Activated CD4-positive, alpha-beta memory T cell treated with anti-CD3 and anti-CD28 coated beads, Interleukin-2, amount 10 ng/mL, durations not matched to agents 7 days and 5 days (primary cell): ENCODE measurements around the gene TNFRSF8. TPM values are rescaled to one million over a fixed set of nuclear protein-coding genes. Genes with fewer than 3 reads are reported as not detected.

Source experiments
- CTCF ChIA-PET: fragments of 350-600 bp; sonication (Branson Sonifier 250); formaldehyde crosslinking; loops from one replicate; lab custom pipeline; 2021; ENCODE audit warnings: antibody characterized with exemption, inconsistent platforms; lab: Charles Lee
- POLR2A ChIA-PET: fragments of 350-600 bp; sonication (Branson Sonifier 250); formaldehyde crosslinking; loops from one replicate; lab custom pipeline; 2021; ENCODE audit warnings: antibody characterized with exemption; lab: Charles Lee
- DNase-seq: peaks from one replicate; pipeline ENCODE4 v3.0.0-alpha.2; 2020
- H3K27ac Mint-ChIP-seq: one replicate; pipeline ENCODE4 v1.8.0; 2021; ENCODE audit warnings: mild to moderate bottlenecking, mixed read lengths
- H3K27me3 Mint-ChIP-seq: one replicate; pipeline ENCODE4 v1.8.0; 2021; ENCODE audit warnings: mixed read lengths
- H3K36me3 Mint-ChIP-seq: one replicate; pipeline ENCODE4 v1.8.0; 2021; ENCODE audit warnings: low read depth, mixed read lengths
- H3K4me1 Mint-ChIP-seq: one replicate; pipeline ENCODE4 v1.8.0; 2021; ENCODE audit warnings: mixed read lengths
- H3K4me3 Mint-ChIP-seq: one replicate; pipeline ENCODE4 v1.8.0; 2021; ENCODE audit warnings: mild to moderate bottlenecking, mixed read lengths
- H3K9me3 Mint-ChIP-seq: one replicate; pipeline ENCODE4 v1.8.0; 2021; ENCODE audit warnings: mixed read lengths
- total RNA-seq, 2 experiments: library from RNA; stranded (reverse); gene quantifications; one replicate each; pipeline ENCODE4 v1.2.3, GENCODE V29; 2021

TNFRSF8 gene
- total RNA-seq, 2 experiments from 2014 or later: 32.9 to 34.3 TPM

DNA sequence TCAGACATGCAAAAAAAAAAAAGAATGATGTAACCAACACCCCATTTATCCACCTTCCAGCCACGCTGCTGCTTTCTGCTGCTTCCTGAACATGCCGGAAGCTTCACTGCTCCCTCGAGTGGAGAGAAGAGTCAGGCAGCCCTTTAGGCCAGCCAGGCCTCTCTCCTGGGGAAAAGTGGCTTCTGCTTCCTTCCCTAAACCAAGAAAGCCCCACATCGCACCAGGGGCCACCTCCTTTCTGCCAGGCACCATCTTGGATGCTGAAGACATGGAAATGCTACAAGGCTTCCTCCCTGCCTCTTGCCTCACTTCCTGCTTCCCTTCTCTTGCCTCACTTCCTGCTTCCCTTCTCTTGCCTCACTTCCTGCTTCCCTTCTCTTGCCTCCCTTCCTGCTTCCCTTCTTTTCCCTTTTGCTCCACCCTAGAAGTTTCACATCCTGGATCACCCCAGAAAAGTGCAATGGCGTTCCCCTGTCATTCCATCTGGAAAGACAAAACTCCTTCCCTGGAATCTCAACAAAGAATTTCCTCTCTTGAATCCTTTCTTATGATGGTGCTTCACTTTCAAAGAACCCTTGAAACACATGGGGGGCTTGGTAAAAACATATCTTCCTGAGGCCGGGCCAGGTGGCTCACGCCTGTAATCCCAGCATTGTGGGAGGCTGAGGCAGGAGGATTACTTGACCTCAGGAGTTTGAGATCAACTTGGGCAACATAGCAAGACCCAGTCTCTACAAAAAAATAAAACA lies 18.7 kb downstream of the TNFRSF8 start:
- Mint-ChIP-seq H3K4me3 (no peak overlapping the region), H3K9me3 (peaks cover 10% of the 10 kb centered on the region), H3K27ac (peak overlapping the region; percentile 85), H3K27me3 (no peaks in the 10 kb centered on the region), H3K4me1 (peaks cover 71% of the 10 kb centered on the region), H3K36me3 (peaks cover 64% of the 10 kb centered on the region)
- ChIA-PET CTCF (no interaction called here), POLR2A (interaction anchor here (0.8 kb wide), 1 partner anchor 25 kb away, joined by 3 read pairs; no protein-coding TSS in a partner anchor)
- DNase-seq: peak; percentile 25

DNA sequence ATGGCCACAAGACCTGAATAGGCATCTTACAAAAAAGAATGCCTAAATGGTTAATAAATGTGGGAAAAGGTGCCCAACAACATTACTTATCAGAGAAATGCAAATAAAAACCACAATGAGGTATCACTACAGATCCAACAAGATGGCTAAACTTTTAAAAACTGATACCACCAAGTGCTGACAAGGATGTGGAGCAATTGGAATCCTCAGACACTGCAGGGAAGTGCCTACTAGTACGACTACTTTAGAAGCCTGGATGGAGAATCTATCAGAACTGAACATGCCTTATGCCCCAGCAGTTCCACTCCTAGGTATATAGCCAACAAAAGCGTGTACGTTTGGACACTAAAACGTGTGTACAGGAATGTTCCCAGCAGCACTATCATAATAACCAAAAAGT lies 19.9 kb downstream of the TNFRSF8 start:
- no peak overlapping the region for H3K27ac Mint-ChIP-seq
- POLR2A ChIA-PET: no interaction called here
- H3K9me3 Mint-ChIP-seq: peaks cover 12% of the 10 kb centered on the region

DNA sequence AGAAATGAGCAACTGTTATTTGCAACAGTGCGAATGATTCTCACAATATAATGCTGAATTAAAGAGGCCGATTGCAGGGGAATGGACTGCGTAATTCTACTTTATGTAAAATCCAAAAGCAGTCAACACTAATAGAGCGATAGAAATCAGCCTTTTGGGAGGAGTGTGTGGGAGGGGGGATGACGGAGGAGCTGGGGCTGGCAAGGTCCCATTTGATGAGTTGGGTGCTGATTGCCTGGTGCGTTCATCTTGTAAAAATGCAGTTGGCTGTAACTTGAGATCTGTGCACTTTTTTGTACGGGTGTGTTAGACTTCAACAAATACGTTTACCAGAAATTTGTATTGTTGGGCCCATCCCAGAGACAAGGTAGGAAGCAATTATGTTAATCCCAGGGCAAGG lies 20.7 kb downstream of the TNFRSF8 start:
- Mint-ChIP-seq H3K27ac (no peak overlapping the region), H3K36me3 (peaks cover 61% of the 10 kb centered on the region), H3K9me3 (peaks cover 12% of the 10 kb centered on the region), H3K4me1 (peaks cover 73% of the 10 kb centered on the region), H3K27me3 (no peaks in the 10 kb centered on the region), H3K4me3 (no peak overlapping the region)
- POLR2A ChIA-PET: interaction anchor here (1.2 kb wide), 1 partner anchor 174 kb away, joined by 3 read pairs; no protein-coding TSS in a partner anchor
- CTCF ChIA-PET: no interaction called here
- DNase-seq: no peak

More for the DNA sequence above, 19.9 kb downstream of the TNFRSF8 start:
- CTCF ChIA-PET: no interaction called here
- Mint-ChIP-seq H3K4me3 (no peak overlapping the region), H3K27me3 (no peaks in the 10 kb centered on the region), H3K4me1 (peaks cover 71% of the 10 kb centered on the region), H3K36me3 (peaks cover 61% of the 10 kb centered on the region)
- no peak for DNase-seq

DNA sequence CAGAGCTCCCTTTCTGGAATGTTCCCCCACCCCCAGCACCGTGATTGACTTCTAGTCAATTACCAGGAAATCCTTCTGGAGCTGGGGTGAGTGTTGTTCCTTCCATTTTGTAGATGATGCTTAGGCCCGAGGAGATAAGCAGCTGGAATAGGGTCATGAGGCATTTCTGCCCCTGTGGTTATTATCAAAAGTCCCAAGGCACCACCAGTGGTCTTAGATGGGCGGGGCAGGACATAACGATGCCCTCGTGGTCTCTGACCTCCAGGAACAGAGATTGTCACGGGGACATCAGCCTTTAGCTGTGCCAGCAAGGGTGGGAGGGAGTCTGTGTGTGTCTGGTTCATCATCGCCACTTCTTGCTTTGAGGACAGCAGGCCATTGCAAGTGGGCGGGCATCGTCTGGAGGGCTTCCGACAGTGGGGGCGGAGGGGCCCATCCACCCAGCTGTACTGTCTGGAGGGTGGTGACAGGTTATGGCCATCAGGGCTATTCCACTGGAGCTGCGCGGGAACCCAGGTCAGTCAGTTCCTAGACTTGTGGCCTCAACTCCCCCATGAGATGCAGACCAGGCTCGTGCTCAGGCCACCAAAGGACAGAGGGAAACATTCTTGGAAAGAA lies 22.6 kb downstream of the TNFRSF8 start:
- peaks cover 15% of the 10 kb centered on the region for H3K9me3 Mint-ChIP-seq
- peak overlapping the region; percentile 18 for H3K27ac Mint-ChIP-seq
- peaks cover 72% of the 10 kb centered on the region for H3K36me3 Mint-ChIP-seq
- H3K4me1 Mint-ChIP-seq: peaks cover 77% of the 10 kb centered on the region
- DNase-seq: no peak
- H3K4me3 Mint-ChIP-seq: no peak overlapping the region
- CTCF ChIA-PET: no interaction called here
- H3K27me3 Mint-ChIP-seq: no peaks in the 10 kb centered on the region
- POLR2A ChIA-PET: interaction anchor here (0.8 to 0.9 kb wide), 2 partner anchors 176 to 178 kb away, joined by 3 read pairs; no protein-coding TSS in a partner anchor

DNA sequence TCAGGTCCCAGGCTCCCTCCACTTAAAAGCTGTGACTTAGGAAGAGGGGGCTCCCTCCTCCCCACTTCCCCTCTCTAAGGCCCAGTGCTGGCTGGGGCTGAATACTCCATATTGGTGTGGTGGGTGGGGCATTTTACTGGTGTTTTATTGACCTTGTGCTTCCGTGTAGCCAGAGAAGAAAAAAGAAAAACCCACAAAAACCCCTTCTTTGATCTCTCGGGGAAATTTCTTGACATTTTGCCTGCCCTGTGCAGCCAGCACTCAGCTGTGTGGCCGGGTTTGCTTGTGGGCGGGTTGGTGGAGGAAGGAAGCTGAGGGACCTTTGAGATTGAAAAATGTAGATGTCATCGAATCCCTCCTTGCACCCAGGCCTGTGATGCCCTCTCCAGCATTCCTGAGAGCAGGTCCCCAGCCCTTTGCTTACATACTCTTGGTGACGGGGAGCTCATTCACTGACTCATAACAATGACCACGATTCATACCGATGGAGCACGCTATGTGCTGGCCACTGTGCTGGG lies 24.8 kb downstream of the TNFRSF8 start:
- peaks cover 67% of the 10 kb centered on the region for H3K36me3 Mint-ChIP-seq
- DNase-seq: peak; percentile 75
- ChIA-PET POLR2A (interaction anchor here (0.5 to 3.4 kb wide), 16 partner anchors 9 to 423 kb away, joined by 3 to 52 read pairs (median 4); partner anchors contain the start of genes MFN2, MIIP and TNFRSF8), CTCF (interaction anchor here (1.0 to 2.2 kb wide), 8 partner anchors 9 to 178 kb away, joined by 3 to 21 read pairs (median 4); partner anchors contain the start of gene MIIP)
- H3K4me1 Mint-ChIP-seq: peaks cover 64% of the 10 kb centered on the region
- H3K27ac Mint-ChIP-seq: peak overlapping the region; percentile 91
- peak overlapping the region; percentile 43 for H3K4me3 Mint-ChIP-seq
- no peaks in the 10 kb centered on the region for H3K27me3 Mint-ChIP-seq
- H3K9me3 Mint-ChIP-seq: peaks cover 9% of the 10 kb centered on the region

DNA sequence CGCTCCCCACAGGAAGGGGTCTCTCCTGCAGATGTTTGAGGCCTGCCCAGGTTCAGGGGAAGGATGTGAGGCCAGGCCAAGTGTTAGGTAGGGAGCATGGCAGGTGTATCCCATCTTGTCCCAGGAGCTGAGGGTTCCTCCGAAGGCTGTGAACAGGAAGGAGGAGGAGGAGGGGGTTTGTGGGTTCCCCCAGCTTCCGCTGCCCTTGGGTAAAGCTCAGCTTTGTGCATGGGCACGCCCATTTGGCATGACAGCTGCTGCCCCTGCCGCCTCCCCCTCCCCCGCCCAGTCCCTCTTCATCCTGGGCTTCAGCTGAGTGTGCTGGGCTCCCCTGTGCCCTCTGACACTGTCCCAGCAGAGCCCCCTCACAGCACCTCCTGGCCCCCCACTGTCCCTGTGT lies 25.5 kb downstream of the TNFRSF8 start:
- Mint-ChIP-seq H3K9me3 (peaks cover 9% of the 10 kb centered on the region), H3K27ac (peak overlapping the region; percentile 91), H3K4me1 (peaks cover 63% of the 10 kb centered on the region), H3K4me3 (peak overlapping the region; percentile 47), H3K36me3 (peaks cover 60% of the 10 kb centered on the region), H3K27me3 (no peaks in the 10 kb centered on the region)
- ChIA-PET POLR2A (interaction anchor here (0.5 to 3.4 kb wide), 13 partner anchors 8 to 180 kb away, joined by 3 to 52 read pairs (median 5); partner anchors contain the start of genes MFN2, MIIP and TNFRSF8), CTCF (interaction anchor here (1.0 to 2.2 kb wide), 9 partner anchors 10 to 140 kb away, joined by 3 to 21 read pairs (median 5); partner anchors contain the start of gene MIIP)
- peak; percentile 78 for DNase-seq

DNA sequence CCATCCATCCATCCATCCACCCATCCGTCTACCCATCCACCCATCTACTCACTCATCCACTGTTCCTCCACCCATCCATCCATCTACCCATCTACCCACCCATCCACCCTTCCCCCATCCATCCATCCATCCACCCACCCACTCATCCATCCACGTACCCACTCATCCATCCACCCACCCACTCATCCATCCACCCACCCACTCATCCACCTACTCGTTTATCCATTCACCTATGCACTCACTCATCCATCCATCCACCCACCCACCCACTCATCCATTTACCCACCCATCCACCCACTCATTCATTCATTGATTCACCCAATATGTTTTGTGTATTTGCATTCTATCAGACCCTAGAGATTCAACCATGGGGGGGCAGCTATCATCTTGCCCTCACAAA lies 27.2 kb downstream of the TNFRSF8 start:
- CTCF ChIA-PET: no interaction called here
- Mint-ChIP-seq H3K4me1 (peaks cover 62% of the 10 kb centered on the region), H3K9me3 (peaks cover 9% of the 10 kb centered on the region), H3K4me3 (no peak overlapping the region), H3K27me3 (no peaks in the 10 kb centered on the region), H3K36me3 (peaks cover 52% of the 10 kb centered on the region), H3K27ac (peak overlapping the region; percentile 36)
- DNase-seq: no peak
- POLR2A ChIA-PET: no interaction called here

DNA sequence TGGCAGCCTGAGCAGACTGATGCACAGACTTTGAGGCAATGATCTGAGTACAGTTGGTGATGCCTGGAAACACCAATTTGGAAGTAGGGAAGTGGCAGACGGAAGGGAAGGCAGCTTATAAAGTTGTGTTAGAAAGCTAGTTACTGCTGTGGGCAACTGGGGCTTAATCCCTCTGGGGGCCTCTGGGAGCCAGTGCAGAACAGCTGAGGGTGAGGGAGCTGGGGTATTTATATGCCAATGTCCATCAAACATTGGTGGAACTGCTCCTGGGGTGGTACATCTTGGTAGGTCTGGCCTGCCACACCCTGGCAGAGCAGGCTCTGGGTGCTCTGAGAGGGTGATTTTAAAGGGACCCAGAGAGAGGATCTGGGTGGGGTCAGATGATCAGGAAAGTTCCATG lies 28.1 kb downstream of the TNFRSF8 start:
- ChIA-PET CTCF (no interaction called here), POLR2A (no interaction called here)
- Mint-ChIP-seq H3K4me3 (no peak overlapping the region), H3K27me3 (no peaks in the 10 kb centered on the region), H3K27ac (peak overlapping the region; percentile 36), H3K4me1 (peaks cover 56% of the 10 kb centered on the region), H3K36me3 (peaks cover 49% of the 10 kb centered on the region), H3K9me3 (peaks cover 9% of the 10 kb centered on the region)
- DNase-seq: no peak

DNA sequence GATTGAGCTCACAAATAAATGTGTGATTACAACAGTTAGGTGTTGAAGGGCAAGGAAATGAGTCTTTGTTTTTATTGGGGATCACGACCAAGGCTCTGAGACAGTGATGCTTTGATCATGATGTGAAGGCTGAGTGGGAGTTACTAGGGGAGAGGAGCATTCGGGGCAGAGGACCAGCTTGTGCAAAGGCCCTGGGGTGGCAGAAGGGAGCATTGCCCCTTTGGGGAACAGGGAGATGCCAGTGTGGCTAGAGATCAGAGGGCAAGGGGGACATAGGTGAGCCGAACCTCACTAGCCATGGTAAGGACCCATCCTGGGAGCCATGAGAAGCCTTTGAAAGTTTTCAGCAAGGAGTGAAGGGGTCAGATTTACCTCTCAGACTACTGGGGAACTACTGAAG lies 31.1 kb downstream of the TNFRSF8 start:
- Mint-ChIP-seq H3K36me3 (peaks cover 46% of the 10 kb centered on the region), H3K9me3 (peaks cover 4% of the 10 kb centered on the region), H3K4me1 (peaks cover 34% of the 10 kb centered on the region), H3K27me3 (no peaks in the 10 kb centered on the region), H3K4me3 (no peak overlapping the region), H3K27ac (no peak overlapping the region)
- DNase-seq: no peak
- CTCF ChIA-PET: interaction anchor here (0.6 to 1.5 kb wide), 4 partner anchors 14 to 384 kb away, joined by 3 to 6 read pairs (median 3); no protein-coding TSS in a partner anchor
- POLR2A ChIA-PET: interaction anchor here (1.6 kb wide), 2 partner anchors 184 to 186 kb away, joined by 4 to 7 read pairs; no protein-coding TSS in a partner anchor

DNA sequence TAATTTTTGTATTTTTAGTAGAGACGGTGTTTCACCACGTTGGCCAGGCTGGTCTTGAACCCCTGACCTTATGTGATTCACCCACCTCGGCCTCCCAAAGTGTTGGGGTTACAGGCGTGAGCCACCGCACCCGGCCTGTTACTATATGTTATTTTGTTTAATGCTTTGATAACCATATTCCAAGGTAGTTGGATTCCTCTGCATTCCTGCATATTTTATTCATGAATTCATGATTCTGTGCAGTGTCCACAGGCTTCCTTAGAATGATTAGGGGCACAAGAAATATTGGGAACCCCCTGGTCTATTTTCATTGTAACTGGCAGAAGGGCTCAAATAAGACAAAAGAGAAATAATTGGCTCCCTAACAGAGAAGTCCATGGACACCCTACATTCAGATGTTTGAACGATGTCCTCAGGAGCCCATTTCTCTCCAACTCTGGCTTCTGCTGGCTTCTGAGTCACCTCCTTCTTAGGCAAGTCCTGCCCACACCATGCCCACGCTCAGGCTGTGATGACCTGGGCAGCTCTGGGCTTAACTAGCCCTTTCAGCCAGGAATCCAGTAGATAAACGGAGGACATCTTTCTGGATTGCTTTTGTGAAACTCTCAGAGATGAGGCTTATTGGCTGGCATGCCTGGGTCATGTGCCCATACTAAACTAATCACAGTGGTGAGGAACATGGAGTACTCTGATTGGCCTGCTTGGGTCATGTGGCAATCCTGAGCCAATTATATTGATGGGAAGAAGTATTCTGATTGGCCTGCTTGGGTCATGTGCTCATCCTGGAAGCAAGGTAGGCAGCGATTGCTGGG lies 32.6 kb downstream of the TNFRSF8 start:
- no peak overlapping the region for H3K27ac Mint-ChIP-seq
- H3K36me3 Mint-ChIP-seq: peaks cover 42% of the 10 kb centered on the region
- H3K4me1 Mint-ChIP-seq: peaks cover 23% of the 10 kb centered on the region
- H3K9me3 Mint-ChIP-seq: peaks cover under 1% of the 10 kb centered on the region
- no peak overlapping the region for H3K4me3 Mint-ChIP-seq
- DNase-seq: no peak
- CTCF ChIA-PET: interaction anchor here (0.6 to 1.5 kb wide), 3 partner anchors 15 to 87 kb away, joined by 3 to 6 read pairs (median 4); no protein-coding TSS in a partner anchor
- no peaks in the 10 kb centered on the region for H3K27me3 Mint-ChIP-seq
- POLR2A ChIA-PET: interaction anchor here (1.0 to 1.6 kb wide), 3 partner anchors 8 to 188 kb away, joined by 3 to 4 read pairs (median 4); no protein-coding TSS in a partner anchor

DNA sequence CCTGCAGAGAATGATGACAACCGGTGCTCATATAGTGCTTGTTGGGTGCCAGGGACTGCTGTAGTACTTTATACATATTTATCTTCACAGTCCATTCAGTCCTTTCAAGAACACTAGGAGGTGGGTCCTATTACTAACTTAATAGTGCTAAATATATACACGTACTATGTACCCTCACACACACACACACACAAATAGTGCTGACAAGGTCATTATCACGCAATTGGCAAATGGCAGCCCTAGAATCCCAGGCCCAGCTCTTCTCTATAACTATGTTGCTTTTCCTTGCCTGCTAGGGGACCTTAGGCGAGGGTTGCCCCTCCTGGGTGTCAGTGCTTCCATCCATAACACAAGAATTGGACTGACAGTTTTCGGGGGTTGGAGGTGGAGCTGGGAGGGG lies 33.5 kb downstream of the TNFRSF8 start:
- Mint-ChIP-seq H3K27me3 (no peaks in the 10 kb centered on the region), H3K27ac (no peak overlapping the region), H3K4me1 (peaks cover 18% of the 10 kb centered on the region), H3K4me3 (no peak overlapping the region), H3K9me3 (no peaks in the 10 kb centered on the region), H3K36me3 (peaks cover 41% of the 10 kb centered on the region)
- POLR2A ChIA-PET: interaction anchor here (1.0 to 1.1 kb wide), 2 partner anchors 9 to 187 kb away, joined by 3 to 4 read pairs; no protein-coding TSS in a partner anchor
- no peak for DNase-seq
- CTCF ChIA-PET: no interaction called here

DNA sequence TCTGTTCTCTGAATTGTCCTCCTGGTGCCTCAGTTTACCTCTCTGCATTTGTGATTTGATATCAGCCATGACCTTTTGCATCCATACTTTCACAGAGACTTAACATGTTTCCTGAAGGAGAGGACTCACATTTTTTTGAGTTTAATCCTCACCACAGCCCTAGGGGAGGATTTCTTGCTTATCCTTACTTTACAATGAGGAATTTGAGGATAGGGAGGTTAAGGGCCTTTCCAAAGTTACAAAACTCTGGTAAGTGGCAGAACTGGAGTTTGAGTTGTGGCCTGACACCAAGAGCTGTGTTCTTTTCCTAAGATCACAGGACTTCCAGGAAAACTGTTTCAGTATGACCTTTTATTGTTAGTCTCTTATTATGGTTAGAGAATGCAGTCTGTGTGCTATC lies 34.2 kb downstream of the TNFRSF8 start:
- ChIA-PET CTCF (no interaction called here), POLR2A (interaction anchor here (0.7 kb wide), 1 partner anchor 47 kb away, joined by 3 read pairs; no protein-coding TSS in a partner anchor)
- no peak overlapping the region for H3K4me3 Mint-ChIP-seq
- H3K27me3 Mint-ChIP-seq: no peaks in the 10 kb centered on the region
- no peak for DNase-seq
- H3K9me3 Mint-ChIP-seq: no peaks in the 10 kb centered on the region
- H3K4me1 Mint-ChIP-seq: peaks cover 24% of the 10 kb centered on the region
- peaks cover 43% of the 10 kb centered on the region for H3K36me3 Mint-ChIP-seq
- peak overlapping the region; percentile 45 for H3K27ac Mint-ChIP-seq
